Vagina (tissue), 2 donors: ENCODE measurements around the gene CAST. TPM values are rescaled to one million over a fixed set of nuclear protein-coding genes. Genes with fewer than 3 reads are reported as not detected.

Source experiments
- DNase-seq, 2 donors: peaks; one replicate each; pipeline ENCODE4 v3.0.0-alpha.2; 2017; ENCODE audit errors: extremely low spot score in 2 of 2
- H3K27ac ChIP-seq: fragments of 200-600 bp; sonication (generic); one replicate; pipeline ENCODE4 v1.5.1; 2019
- H3K27me3 ChIP-seq: fragments of 200-600 bp; sonication (generic); one replicate; pipeline ENCODE4 v1.5.1; 2019
- H3K36me3 ChIP-seq, 2 donors: fragments of 200-600 bp; sonication (generic); one replicate each; pipeline ENCODE4 v1.5.1; 2017 to 2019
- H3K4me1 ChIP-seq: fragments of 200-600 bp; sonication (generic); one replicate; pipeline ENCODE4 v1.5.1; 2019
- H3K4me3 ChIP-seq, 2 donors: fragments of 200-600 bp; sonication (generic); 1 replicate in 1 of 2; 2 replicates in 1 of 2; pipeline ENCODE4 v1.5.1; 2016 to 2019
- H3K9me3 ChIP-seq: fragments of 200-600 bp; sonication (generic); one replicate; pipeline ENCODE4 v1.5.1; 2019
- CTCF ChIP-seq, 3 experiments: fragments of 450-650 bp in 2 of 3; fragments of 200-600 bp in 1 of 3; sonication (generic) in 1 of 3; IDR thresholded peaks; one replicate each; pipeline ENCODE4 v1.5.1; 2017 to 2019; ENCODE audit warnings: antibody characterized with exemption in 3 of 3, mild to moderate bottlenecking in 2 of 3, moderate library complexity in 2 of 3
- POLR2A ChIP-seq, 2 donors: fragments of 450-650 bp; IDR thresholded peaks; one replicate each; pipeline ENCODE4 v1.6.1; 2017; ENCODE audit warnings: antibody characterized with exemption in 2 of 2, mild to moderate bottlenecking in 2 of 2, moderate library complexity in 2 of 2
- POLR2AphosphoS5 ChIP-seq, 2 donors: sonication (generic); formaldehyde crosslinking; IDR thresholded peaks; one replicate each; pipeline ENCODE4 v1.9.0; 2017; ENCODE audit warnings: antibody characterized with exemption in 2 of 2, mild to moderate bottlenecking in 2 of 2, low read depth in 1 of 2; ENCODE audit not compliant: insufficient read depth in 1 of 2
- intact Hi-C: fragments of 100-400 bp; cut with DNase I; formaldehyde crosslinking; loops from one replicate; pipeline ENCODE4 v1.15.1; 2023
- total RNA-seq: library from RNA; depleted of rRNA; stranded (reverse); fragments of >200 nt; gene quantifications from one replicate; pipeline ENCODE4 v1.2.3, GENCODE V29; 2016

CAST gene
- total RNA-seq, 1 donor from 2014 or later: 309 TPM

GRCh38 chr5:96775050-96775449 lies 112.9 kb downstream of the CAST start:
- no peak overlapping the region for H3K27ac ChIP-seq
- intact Hi-C loops: no loop called here
- H3K27me3 ChIP-seq: no peaks in the 10 kb centered on the region
- TF ChIP-seq POLR2A (IDR thresholded peaks at IDR 0.05): no peak
- TF ChIP-seq CTCF (IDR thresholded peaks at IDR 0.05): no peak
- TF ChIP-seq POLR2AphosphoS5 (IDR thresholded peaks at IDR 0.05; ENCODE audit: insufficient read depth in 1 of 2, low read depth in 1 of 2): no peak
- H3K9me3 ChIP-seq: no peaks in the 10 kb centered on the region
- H3K4me3 ChIP-seq: no peak overlapping the region
- DNase-seq: no peak
- no peaks in the 10 kb centered on the region for H3K4me1 ChIP-seq
- peaks cover 0 to 91% of the 10 kb centered on the region in 2 donors for H3K36me3 ChIP-seq

- no peak for DNase-seq
- no peak overlapping the region for H3K27ac ChIP-seq
- H3K4me3 ChIP-seq: no peak overlapping the region
- peaks cover 4% of the 10 kb centered on the region for H3K4me1 ChIP-seq
- TF ChIP-seq CTCF (IDR thresholded peaks at IDR 0.05) (no peak), POLR2A (IDR thresholded peaks at IDR 0.05) (no peak), POLR2AphosphoS5 (IDR thresholded peaks at IDR 0.05; ENCODE audit: insufficient read depth in 1 of 2, low read depth in 1 of 2) (no peak)
- H3K36me3 ChIP-seq: peaks cover 0 to 90% of the 10 kb centered on the region in 2 donors
- intact Hi-C loops: no loop called here
- H3K9me3 ChIP-seq: no peaks in the 10 kb centered on the region
- no peaks in the 10 kb centered on the region for H3K27me3 ChIP-seq
Observed at GRCh38 chr5:96775689-96776088, 113.5 kb downstream of the CAST start.

- no peak overlapping the region for H3K27ac ChIP-seq
Observed at GRCh38 chr5:96776621-96777020, 114.4 kb downstream of the CAST start.

GRCh38 chr5:96778409-96778808 lies 116.2 kb downstream of the CAST start:
- DNase-seq: no peak
- no peak overlapping the region for H3K27ac ChIP-seq

More at GRCh38 chr5:96776621-96777020, 114.4 kb downstream of the CAST start:
- H3K36me3 ChIP-seq: peaks cover 0 to 81% of the 10 kb centered on the region in 2 donors
- no peaks in the 10 kb centered on the region for H3K9me3 ChIP-seq
- H3K4me1 ChIP-seq: peaks cover 13% of the 10 kb centered on the region
- DNase-seq: no peak
- intact Hi-C loops: no loop called here
- H3K4me3 ChIP-seq: no peak overlapping the region
- H3K27me3 ChIP-seq: no peaks in the 10 kb centered on the region
- TF ChIP-seq CTCF (IDR thresholded peaks at IDR 0.05) (no peak), POLR2AphosphoS5 (IDR thresholded peaks at IDR 0.05; ENCODE audit: insufficient read depth in 1 of 2, low read depth in 1 of 2) (no peak), POLR2A (IDR thresholded peaks at IDR 0.05) (no peak)

GRCh38 chr5:96780626-96781025 lies 118.5 kb downstream of the CAST start:
- Histone ChIP-seq H3K9me3 (no peaks in the 10 kb centered on the region), H3K4me1 (peaks cover 14% of the 10 kb centered on the region), H3K4me3 (no peak overlapping the region), H3K36me3 (peaks cover 0 to 59% of the 10 kb centered on the region in 2 donors), H3K27ac (peak overlapping the region; percentile 26), H3K27me3 (no peaks in the 10 kb centered on the region)
- no peak for TF ChIP-seq CTCF (IDR thresholded peaks at IDR 0.05)
- DNase-seq: no peak
- intact Hi-C loops: no loop called here

More at GRCh38 chr5:96778409-96778808, 116.2 kb downstream of the CAST start:
- Histone ChIP-seq H3K4me3 (no peak overlapping the region), H3K27me3 (no peaks in the 10 kb centered on the region), H3K9me3 (no peaks in the 10 kb centered on the region), H3K36me3 (peaks cover 0 to 75% of the 10 kb centered on the region in 2 donors), H3K4me1 (peaks cover 14% of the 10 kb centered on the region)
- intact Hi-C loops: no loop called here
- no peak for TF ChIP-seq POLR2AphosphoS5 (IDR thresholded peaks at IDR 0.05; ENCODE audit: insufficient read depth in 1 of 2, low read depth in 1 of 2)
- TF ChIP-seq POLR2A (IDR thresholded peaks at IDR 0.05): no peak
